ENCODE data around the gene ARHGDIG. TPM values are rescaled to one million over a fixed set of nuclear protein-coding genes. Genes with fewer than 3 reads are reported as not detected.
"Not testable (repeated sequence)": the region's sequence is repeated elsewhere in the genome, so short reads cannot be mapped to it uniquely, and the experiment has no call there.

Gene ARHGDIG
- total RNA-seq, 1 donor from 2014 or later = 13.8 TPM

DNA sequence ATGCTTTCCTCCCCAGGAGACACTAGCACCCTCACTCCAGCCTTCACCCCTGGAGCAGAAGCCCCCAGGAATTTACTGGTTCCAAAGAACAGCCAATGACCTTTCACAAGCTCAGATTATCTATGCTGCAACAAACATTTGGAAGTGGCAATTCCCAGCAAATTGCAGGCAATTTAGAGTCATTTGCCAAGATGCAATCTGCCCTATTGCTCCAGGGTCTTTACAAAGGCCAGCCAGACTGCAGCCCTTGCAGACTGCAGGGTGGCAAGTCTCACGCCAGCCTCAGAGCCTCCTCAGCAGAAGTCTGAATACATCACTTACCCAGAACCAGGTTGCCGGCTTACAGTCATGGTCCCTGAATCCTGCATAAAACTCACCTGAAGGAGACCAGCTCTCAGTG, 50.4 kb downstream of the ARHGDIG start:
- no peaks in the 10 kb centered on the region for H3K36me3 Mint-ChIP-seq (ENCODE audit: unreplicated experiment)
- no peak overlapping the region for H3K27ac Mint-ChIP-seq (ENCODE audit: unreplicated experiment)
- H3K4me3 Mint-ChIP-seq (ENCODE audit: unreplicated experiment) = no peak overlapping the region
- H3K9me3 Mint-ChIP-seq (ENCODE audit: unreplicated experiment) = peaks cover 2% of the 10 kb centered on the region
- TF ChIP-seq CTCF (IDR thresholded peaks at IDR 0.05; ENCODE audit: partially characterized antibody, unreplicated experiment) = no peak
- H3K4me1 Mint-ChIP-seq (ENCODE audit: low read depth, unreplicated experiment) = peaks cover 9% of the 10 kb centered on the region
- H3K27me3 Mint-ChIP-seq (ENCODE audit: unreplicated experiment) = no peaks in the 10 kb centered on the region
- DNase-seq = no peak

GRCh38 chr16:331181-331814, 50.9 kb downstream of the ARHGDIG start:
- not testable (repeated sequence) for DNase-seq; H3K36me3 Mint-ChIP-seq (ENCODE audit: unreplicated experiment); H3K27me3 Mint-ChIP-seq (ENCODE audit: unreplicated experiment); H3K9me3 Mint-ChIP-seq (ENCODE audit: unreplicated experiment); H3K27ac Mint-ChIP-seq (ENCODE audit: unreplicated experiment); H3K4me1 Mint-ChIP-seq (ENCODE audit: low read depth, unreplicated experiment); H3K4me3 Mint-ChIP-seq (ENCODE audit: unreplicated experiment)

Other genes with a start within 250 kb of the ARHGDIG start
- gene POLR3K, start 227.0 kb upstream of the ARHGDIG start, total RNA-seq (ENCODE audit: unreplicated experiment) = 10.2 TPM
- 21.5 TPM for gene SNRNP25, start 226.8 kb upstream of the ARHGDIG start, total RNA-seq (ENCODE audit: unreplicated experiment)
- 25.2 TPM for gene RHBDF1, start 208.0 kb upstream of the ARHGDIG start, total RNA-seq (ENCODE audit: unreplicated experiment)
- 24.7 TPM for gene MPG, start 202.4 kb upstream of the ARHGDIG start, total RNA-seq (ENCODE audit: unreplicated experiment)
- gene NPRL3, start 141.9 kb upstream of the ARHGDIG start, total RNA-seq (ENCODE audit: unreplicated experiment) = 38.9 TPM
- not detected for gene HBZ, start 127.9 kb upstream of the ARHGDIG start, total RNA-seq (ENCODE audit: unreplicated experiment)
- not detected for gene HBM, start 114.6 kb upstream of the ARHGDIG start, total RNA-seq (ENCODE audit: unreplicated experiment)
- not detected for gene HBA2, start 107.7 kb upstream of the ARHGDIG start, total RNA-seq (ENCODE audit: unreplicated experiment)
- 1.5 TPM for gene HBA1, start 103.9 kb upstream of the ARHGDIG start, total RNA-seq (ENCODE audit: unreplicated experiment)
- 1.5 TPM for gene HBQ1, start 100.1 kb upstream of the ARHGDIG start, total RNA-seq (ENCODE audit: unreplicated experiment)
- gene LUC7L, start 51.1 kb upstream of the ARHGDIG start, total RNA-seq (ENCODE audit: unreplicated experiment) = 213 TPM
- gene FAM234A, start 45.8 kb upstream of the ARHGDIG start, total RNA-seq (ENCODE audit: unreplicated experiment) = 82.7 TPM
- gene RGS11, start 4.6 kb upstream of the ARHGDIG start, total RNA-seq (ENCODE audit: unreplicated experiment) = 18.2 TPM
- 11.8 TPM for gene PDIA2, start 2.6 kb downstream of the ARHGDIG start, total RNA-seq (ENCODE audit: unreplicated experiment)
- 16.4 TPM for gene AXIN1, start 72.1 kb downstream of the ARHGDIG start, total RNA-seq (ENCODE audit: unreplicated experiment)
- 69.6 TPM for gene MRPL28, start 89.9 kb downstream of the ARHGDIG start, total RNA-seq (ENCODE audit: unreplicated experiment)
- 54.5 TPM for gene PGAP6, start 101.4 kb downstream of the ARHGDIG start, total RNA-seq (ENCODE audit: unreplicated experiment)
- gene NME4, start 116.6 kb downstream of the ARHGDIG start, total RNA-seq (ENCODE audit: unreplicated experiment) = 82.6 TPM
- 26.2 TPM for gene DECR2, start 121.3 kb downstream of the ARHGDIG start, total RNA-seq (ENCODE audit: unreplicated experiment)
- 103 TPM for gene RAB11FIP3, start 145.1 kb downstream of the ARHGDIG start, total RNA-seq (ENCODE audit: unreplicated experiment)
- 56.1 TPM for gene CAPN15, start 247.1 kb downstream of the ARHGDIG start, total RNA-seq (ENCODE audit: unreplicated experiment)